Astrocyte of the spinal cord (primary cell): Measurements from ENCODE around the gene GBF1.

ENCODE experiments used
- DNase-seq: peaks from one replicate; pipeline ENCODE4 v3.0.0; 2011; ENCODE audit warnings: low read depth, low spot score
- H3K4me3 ChIP-seq: 2 replicates; pipeline ENCODE4 v1.5.1; 2011; ENCODE audit warnings: low read depth, mild to moderate bottlenecking, low read length, moderate library complexity
- in situ Hi-C: cut with HindIII; loops from 2 replicates; pipeline ENCODE4 v1.10.0; 2017; ENCODE audit warnings: low sequenced_read_pairs
- TF ChIP-seq, protein P1 (sequence below): IDR thresholded peaks from 2 replicates; pipeline ENCODE4 v1.5.1; 2012; ENCODE audit warnings: low read depth, mild to moderate bottlenecking, low read length, inconsistent platforms

GBF1 gene

DNA sequence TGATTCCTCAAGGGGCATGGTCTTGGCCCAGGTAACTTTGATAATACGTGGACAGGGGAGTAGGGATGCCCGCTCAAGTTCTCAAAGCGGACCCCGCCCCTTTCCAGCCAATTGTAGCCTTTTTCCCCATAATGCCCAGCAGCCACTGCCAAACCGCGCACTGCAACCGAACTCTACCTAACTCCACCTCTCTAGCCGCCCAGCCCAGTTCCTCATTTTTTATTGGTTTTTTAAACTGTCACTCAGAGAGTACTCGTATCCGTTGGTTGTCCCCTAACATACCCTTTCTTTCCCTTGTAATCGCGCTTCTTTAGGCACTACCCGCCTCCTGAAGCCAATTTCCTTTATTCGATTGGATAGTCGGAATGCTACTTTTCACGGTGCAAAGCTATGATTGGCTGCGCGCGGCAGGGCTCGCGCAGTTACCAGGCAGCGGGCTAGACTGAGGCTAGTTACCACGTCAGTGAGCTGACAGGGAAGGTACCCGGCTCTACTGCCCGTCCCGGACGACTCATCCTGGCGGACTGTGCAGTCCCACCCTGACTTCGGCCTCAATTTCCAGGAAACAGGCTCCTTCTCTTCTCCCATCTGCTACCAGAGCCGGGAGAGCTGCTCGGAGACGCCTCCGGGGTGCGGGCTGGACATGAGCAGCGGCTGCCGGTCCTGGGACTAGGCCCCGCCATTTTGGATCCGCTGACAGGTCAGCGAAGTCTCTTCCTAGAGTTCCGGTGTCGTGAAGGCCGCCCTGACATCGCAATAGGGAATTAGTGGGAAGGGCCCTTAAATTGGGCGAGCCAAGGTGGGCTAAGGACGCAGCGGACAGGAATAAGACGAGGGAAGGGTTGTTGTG, at the start of gene GBF1:
Gene GBF1 (plus strand): TSS at position 451 of the 850 bp plus-strand sequence. CDS start 13,407 bp downstream, outside the sequence.
- H3K4me3 ChIP-seq: peak within 1 kb of the TSS; percentile 99
- in situ Hi-C loops: no loop called here
- TF ChIP-seq, protein P1, sequence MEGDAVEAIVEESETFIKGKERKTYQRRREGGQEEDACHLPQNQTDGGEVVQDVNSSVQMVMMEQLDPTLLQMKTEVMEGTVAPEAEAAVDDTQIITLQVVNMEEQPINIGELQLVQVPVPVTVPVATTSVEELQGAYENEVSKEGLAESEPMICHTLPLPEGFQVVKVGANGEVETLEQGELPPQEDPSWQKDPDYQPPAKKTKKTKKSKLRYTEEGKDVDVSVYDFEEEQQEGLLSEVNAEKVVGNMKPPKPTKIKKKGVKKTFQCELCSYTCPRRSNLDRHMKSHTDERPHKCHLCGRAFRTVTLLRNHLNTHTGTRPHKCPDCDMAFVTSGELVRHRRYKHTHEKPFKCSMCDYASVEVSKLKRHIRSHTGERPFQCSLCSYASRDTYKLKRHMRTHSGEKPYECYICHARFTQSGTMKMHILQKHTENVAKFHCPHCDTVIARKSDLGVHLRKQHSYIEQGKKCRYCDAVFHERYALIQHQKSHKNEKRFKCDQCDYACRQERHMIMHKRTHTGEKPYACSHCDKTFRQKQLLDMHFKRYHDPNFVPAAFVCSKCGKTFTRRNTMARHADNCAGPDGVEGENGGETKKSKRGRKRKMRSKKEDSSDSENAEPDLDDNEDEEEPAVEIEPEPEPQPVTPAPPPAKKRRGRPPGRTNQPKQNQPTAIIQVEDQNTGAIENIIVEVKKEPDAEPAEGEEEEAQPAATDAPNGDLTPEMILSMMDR: no peak
- peak; percentile 100 for DNase-seq

DNA sequence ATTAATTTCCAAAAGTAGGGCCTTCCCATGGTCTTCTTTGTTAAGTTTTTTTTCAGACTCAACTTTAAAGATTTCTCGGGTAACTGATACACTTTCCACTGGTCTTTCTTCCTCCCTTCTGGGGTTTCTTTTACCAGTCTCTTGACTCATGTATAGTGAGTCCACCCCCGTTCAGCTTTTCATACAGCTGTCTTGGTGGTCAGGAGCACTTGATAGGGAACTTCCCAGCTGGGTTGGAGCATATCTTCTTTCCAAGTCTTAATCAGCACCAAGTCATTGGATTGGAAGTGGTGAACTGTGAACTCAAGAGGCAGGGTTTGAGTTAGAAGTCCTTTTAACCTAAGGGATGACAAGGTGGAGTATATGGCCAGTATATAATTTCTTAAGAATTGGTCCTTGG, 48.4 kb upstream of the GBF1 start:
- TF ChIP-seq, protein P1: no peak
- DNase-seq: no peak
- in situ Hi-C loops: no loop called here
- no peak overlapping the region for H3K4me3 ChIP-seq

GRCh38 chr10:102198027-102198426, 47.3 kb upstream of the GBF1 start:
- in situ Hi-C loops: no loop called here
- no peak for DNase-seq
- no peak overlapping the region for H3K4me3 ChIP-seq
- TF ChIP-seq, protein P1: no peak

DNA sequence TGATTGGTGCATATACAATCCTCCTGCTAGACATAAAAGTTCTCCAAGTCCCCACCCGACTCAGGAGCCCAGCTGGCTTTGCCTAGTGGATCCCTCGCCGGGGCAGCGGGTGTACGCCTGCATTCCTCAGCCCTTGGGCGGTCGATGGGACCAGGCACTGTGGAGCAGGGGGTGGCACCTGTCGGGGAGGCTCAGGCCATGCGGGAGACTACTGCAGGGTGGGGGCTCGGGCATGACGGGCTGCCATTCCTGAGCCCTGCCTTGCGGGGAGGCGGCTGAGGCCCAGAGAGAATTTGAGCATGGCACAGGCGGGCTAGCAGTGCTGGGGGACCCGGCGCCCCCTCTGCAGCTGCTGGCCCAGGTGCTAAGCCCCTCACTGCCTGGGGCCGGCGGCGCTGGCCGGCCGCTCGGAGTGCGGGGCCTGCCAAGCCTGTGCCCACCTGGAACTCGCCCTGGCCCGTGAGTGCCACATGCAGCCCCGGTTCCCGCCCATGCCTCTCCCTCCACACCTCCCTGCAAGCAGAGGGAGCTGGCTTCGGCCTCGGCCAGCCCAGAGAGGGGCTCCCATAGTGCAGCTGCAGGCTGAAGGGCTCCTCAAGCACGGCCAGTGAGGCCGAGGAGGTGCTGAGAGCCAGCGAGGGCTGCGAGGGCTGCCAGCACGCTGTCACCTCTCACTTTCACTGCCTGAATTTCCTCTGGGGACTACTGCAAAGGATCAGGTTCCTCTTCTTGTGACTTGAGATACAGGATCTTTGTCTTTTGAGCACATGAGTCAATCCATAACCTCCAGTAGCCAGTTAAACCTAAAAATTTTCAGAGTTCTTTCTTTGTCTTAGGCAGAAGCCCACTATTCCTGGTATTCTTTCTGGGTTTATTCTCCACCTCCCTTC, 44.3 kb upstream of the GBF1 start:
- in situ Hi-C loops: no loop called here
- H3K4me3 ChIP-seq: no peak overlapping the region
- DNase-seq: no peak
- TF ChIP-seq, protein P1: no peak

DNA sequence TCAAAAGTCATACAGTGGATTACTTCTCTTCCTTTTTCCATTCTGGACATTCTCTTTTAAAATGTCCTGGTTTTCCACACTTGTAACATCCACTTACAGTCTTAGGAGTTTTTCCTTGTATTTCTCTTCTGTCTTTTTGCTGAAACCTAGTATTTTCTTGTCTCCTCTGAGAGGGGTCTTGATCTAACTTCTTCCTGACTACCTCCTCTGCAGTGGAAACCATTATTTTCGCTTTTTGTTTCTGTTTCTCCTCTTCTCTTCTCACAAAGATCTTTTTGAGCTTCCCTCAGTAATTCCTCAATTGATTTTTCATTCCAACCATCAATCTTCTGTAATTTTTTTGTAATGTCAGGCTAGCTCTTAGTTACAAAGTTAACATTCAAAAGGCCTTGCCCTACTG, 42.9 kb upstream of the GBF1 start:
- TF ChIP-seq, protein P1: no peak
- in situ Hi-C loops: no loop called here
- no peak overlapping the region for H3K4me3 ChIP-seq
- no peak for DNase-seq

DNA sequence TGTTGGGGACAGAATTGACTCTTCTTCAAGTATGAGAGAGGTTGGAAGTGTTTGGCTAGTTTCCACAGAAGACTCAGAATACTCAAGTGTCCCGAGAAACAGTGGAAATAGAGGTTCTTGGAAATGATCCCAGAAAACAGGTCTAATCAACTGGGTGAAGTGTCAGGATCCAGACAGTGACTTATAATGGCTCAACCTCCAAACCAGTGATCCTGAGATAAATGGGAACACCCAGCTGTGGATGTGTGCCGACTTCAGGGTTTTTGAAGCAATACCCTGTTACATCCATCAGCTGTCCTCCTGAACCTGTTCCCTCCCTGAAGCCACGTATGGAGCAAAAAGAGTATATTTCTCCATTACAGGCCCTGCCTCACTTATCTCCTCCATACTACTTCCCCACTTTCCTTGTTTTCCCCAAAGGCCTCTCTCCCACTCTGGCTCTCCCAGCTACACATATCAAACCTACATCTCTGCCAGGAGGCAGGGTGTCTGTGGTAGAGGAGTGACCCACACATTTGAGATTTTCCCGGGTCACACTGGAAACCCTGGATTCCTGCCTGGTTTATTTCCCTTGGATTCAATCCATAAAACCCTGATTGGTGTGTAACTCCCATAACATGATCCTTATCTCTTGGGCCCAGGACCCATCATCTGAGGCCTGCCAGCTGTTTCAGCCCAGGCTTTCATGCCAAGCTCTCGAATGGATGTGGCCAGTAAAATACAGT, 36.9 kb upstream of the GBF1 start:
- DNase-seq: no peak
- in situ Hi-C loops: no loop called here
- no peak overlapping the region for H3K4me3 ChIP-seq
- TF ChIP-seq, protein P1: no peak
